IMR-90 (cell line): Measurements from ENCODE around the gene MYO1H. TPM values are rescaled to one million over a fixed set of nuclear protein-coding genes. Genes with fewer than 3 reads are reported as not detected.

Experiments used
- ATAC-seq: fragments of 200-7000 bp; cut with Tn5 transposase; 2 replicates; pipeline ENCODE4 v1.9.1; 2020; ENCODE audit warnings: low read depth, mild to moderate bottlenecking, moderate library complexity
- BruUV-seq: library from RNA; stranded (reverse); fragments of 400-500 nt; replicated peaks from 2 replicates; lab custom pipeline; 2021; lab: Mats Ljungman, UMichigan
- CTCF ChIA-PET: fragments of 300-600 bp; formaldehyde crosslinking; extraction: SDS; loops from one replicate; lab custom pipeline; 2021; ENCODE audit warnings: antibody characterized with exemption; lab: Yijun Ruan, JAX
- POLR2A ChIA-PET: fragments of 300-600 bp; sonication (Branson Sonifier 250); formaldehyde crosslinking; loops from one replicate; lab custom pipeline; 2022; ENCODE audit warnings: antibody characterized with exemption; ENCODE audit not compliant: unreplicated experiment; lab: Charles Lee
- DNase-seq: peaks from one replicate; pipeline ENCODE4 v3.0.0; 2013
- H2AFZ ChIP-seq: replicated peaks from 2 replicates; pipeline ENCODE3; 2013; ENCODE audit warnings: low read length, mild to moderate bottlenecking; ENCODE audit not compliant: poor library complexity
- H2AK5ac ChIP-seq: 2 replicates; pipeline ENCODE4 v1.6.1; 2013; ENCODE audit warnings: low read depth, low read length, inconsistent platforms
- H2AK9ac ChIP-seq: replicated peaks from 2 replicates; pipeline ENCODE3; 2013; ENCODE audit warnings: mild to moderate bottlenecking, low read depth, low read length, moderate library complexity; ENCODE audit not compliant: poor library complexity
- H2BK120ac ChIP-seq: 2 replicates; pipeline ENCODE4 v1.6.1; 2013; ENCODE audit warnings: low read depth, low read length, inconsistent platforms
- H2BK15ac ChIP-seq: 3 replicates; pipeline ENCODE4 v1.6.1; 2013; ENCODE audit warnings: low read depth, low read length, inconsistent platforms
- H2BK20ac ChIP-seq: 2 replicates; pipeline ENCODE4 v1.6.1; 2013; ENCODE audit warnings: low read depth, mild to moderate bottlenecking, inconsistent platforms, low read length, moderate library complexity
- H2BK5ac ChIP-seq: 2 replicates; pipeline ENCODE4 v1.6.1; 2013; ENCODE audit warnings: mild to moderate bottlenecking, low read depth, low read length, inconsistent platforms; ENCODE audit not compliant: poor library complexity, severe bottlenecking
- H3K14ac ChIP-seq: replicated peaks from 2 replicates; pipeline ENCODE4 v1.6.1; 2013; ENCODE audit warnings: low read depth, low read length, inconsistent platforms
- H3K18ac ChIP-seq: 2 replicates; pipeline ENCODE4 v1.6.1; 2013; ENCODE audit warnings: low read depth, low read length, control low read depth
- H3K23ac ChIP-seq: 2 replicates; pipeline ENCODE4 v1.6.1; 2013; ENCODE audit warnings: low read depth, low read length, inconsistent platforms
- H3K27ac ChIP-seq: 2 replicates; pipeline ENCODE4 v1.5.1; 2013; ENCODE audit warnings: mild to moderate bottlenecking, control low read depth, low read length; ENCODE audit not compliant: insufficient read depth
- H3K27me3 ChIP-seq: 2 replicates; pipeline ENCODE4 v1.6.1; 2013; ENCODE audit warnings: low read length; ENCODE audit not compliant: control insufficient read depth, insufficient read depth
- H3K36me3 ChIP-seq: 2 replicates; pipeline ENCODE4 v1.6.1; 2013; ENCODE audit warnings: low read length, mixed read lengths; ENCODE audit not compliant: control insufficient read depth, insufficient read depth
- H3K4ac ChIP-seq: 2 replicates; pipeline ENCODE4 v1.6.1; 2013; ENCODE audit warnings: low read depth, low read length, inconsistent platforms
- H3K4me1 ChIP-seq: 2 replicates; pipeline ENCODE4 v1.6.1; 2013; ENCODE audit warnings: low read length, mixed read lengths; ENCODE audit not compliant: control insufficient read depth, insufficient read depth
- H3K4me2 ChIP-seq: 2 replicates; pipeline ENCODE4 v1.6.1; 2013; ENCODE audit warnings: low read depth, mild to moderate bottlenecking, control low read depth, low read length, moderate library complexity
- H3K4me3 ChIP-seq: 2 replicates; pipeline ENCODE4 v1.5.1; 2013; ENCODE audit warnings: low read depth, mild to moderate bottlenecking, control low read depth, low read length, moderate library complexity; ENCODE audit not compliant: insufficient read depth
- H3K56ac ChIP-seq: 2 replicates; pipeline ENCODE4 v1.6.1; 2013; ENCODE audit warnings: low read length, inconsistent platforms; ENCODE audit not compliant: insufficient read depth; ENCODE audit errors: extremely low read depth
- H3K79me1 ChIP-seq, 2 experiments: 2 replicates each; pipeline ENCODE4 v1.6.1; 2013; ENCODE audit warnings: low read length in 2 of 2, inconsistent platforms in 1 of 2, low read depth in 1 of 2
- H3K9ac ChIP-seq: 2 replicates; pipeline ENCODE4 v1.6.1; 2013; ENCODE audit warnings: low read depth, low read length, control low read depth
- H3K9me1 ChIP-seq: 2 replicates; pipeline ENCODE4 v1.6.1; 2013; ENCODE audit warnings: low read length, inconsistent platforms; ENCODE audit not compliant: insufficient read depth
- H3K9me3 ChIP-seq: 2 replicates; pipeline ENCODE4 v1.6.1; 2013; ENCODE audit warnings: low read length; ENCODE audit not compliant: control insufficient read depth, insufficient read depth
- H4K20me1 ChIP-seq: 2 replicates; pipeline ENCODE4 v1.6.1; 2013; ENCODE audit warnings: low read length, inconsistent platforms; ENCODE audit not compliant: insufficient read depth
- H4K5ac ChIP-seq: 2 replicates; pipeline ENCODE4 v1.6.1; 2013; ENCODE audit warnings: mild to moderate bottlenecking, low read depth, low read length, control low read depth
- H4K8ac ChIP-seq, 2 experiments: 2 replicates each; pipeline ENCODE4 v1.6.1; 2013; ENCODE audit warnings: low read depth in 2 of 2, low read length in 2 of 2, control low read depth in 1 of 2, inconsistent platforms in 1 of 2
- H4K91ac ChIP-seq: 2 replicates; pipeline ENCODE4 v1.6.1; 2013; ENCODE audit warnings: low read depth, low read length, inconsistent platforms; ENCODE audit not compliant: insufficient read depth
- MXI1 ChIP-seq: IDR thresholded peaks from 2 replicates; pipeline ENCODE4 v1.6.1; 2012; ENCODE audit warnings: low read depth, mild to moderate bottlenecking, low read length, moderate library complexity, borderline replicate concordance
- RAD21 ChIP-seq: IDR thresholded peaks from 2 replicates; pipeline ENCODE4 v1.6.1; 2012; ENCODE audit warnings: low read length, improper control_type of control experiment
- WGBS, 2 experiments: methylation state at CpG; one replicate each; pipeline versions ENCODE4 v1.1.5 to v1.1.7; 2013; ENCODE audit warnings: missing lambda C conversion rate in 2 of 2; ENCODE audit not compliant: insufficient read length in 1 of 2; ENCODE audit errors: extremely low coverage in 2 of 2; 5-methylcytosine and 5-hydroxymethylcytosine counted together
- dilution Hi-C: fragments of 300-500 bp; cut with HindIII; formaldehyde crosslinking; loops from one replicate; pipeline ENCODE4 v1.14.3; 2018; ENCODE audit warnings: low sequenced_read_pairs; ENCODE audit not compliant: unreplicated experiment
- in situ Hi-C: fragments of 300-500 bp; cut with MboI; formaldehyde crosslinking; loops from 3 replicates; pipeline ENCODE4 v1.14.3; 2019; ENCODE audit warnings: low sequenced_read_pairs, inconsistent platforms, mixed read lengths
- intact Hi-C: fragments of 100-400 bp; cut with micrococcal nuclease; formaldehyde crosslinking; loops from 2 replicates; pipeline ENCODE4 v1.10.0; 2022
- polyA plus RNA-seq, 3 experiments: library from polyadenylated mRNA; depleted of rRNA; stranded (reverse); fragments of >200 nt; gene quantifications; 2 replicates each; pipeline ENCODE4 v1.2.3, GENCODE V29; 2012; ENCODE audit warnings: low replicate concordance in 1 of 3
- total RNA-seq: library from RNA; depleted of rRNA; stranded (reverse); fragments of >200 nt; gene quantifications from 2 replicates; pipeline ENCODE4 v1.2.3, GENCODE V29; 2012

Gene MYO1H
- total and polyA plus RNA-seq, 2 of the 4 experiments (the other 2 are of a cell fraction): not detected

DNA sequence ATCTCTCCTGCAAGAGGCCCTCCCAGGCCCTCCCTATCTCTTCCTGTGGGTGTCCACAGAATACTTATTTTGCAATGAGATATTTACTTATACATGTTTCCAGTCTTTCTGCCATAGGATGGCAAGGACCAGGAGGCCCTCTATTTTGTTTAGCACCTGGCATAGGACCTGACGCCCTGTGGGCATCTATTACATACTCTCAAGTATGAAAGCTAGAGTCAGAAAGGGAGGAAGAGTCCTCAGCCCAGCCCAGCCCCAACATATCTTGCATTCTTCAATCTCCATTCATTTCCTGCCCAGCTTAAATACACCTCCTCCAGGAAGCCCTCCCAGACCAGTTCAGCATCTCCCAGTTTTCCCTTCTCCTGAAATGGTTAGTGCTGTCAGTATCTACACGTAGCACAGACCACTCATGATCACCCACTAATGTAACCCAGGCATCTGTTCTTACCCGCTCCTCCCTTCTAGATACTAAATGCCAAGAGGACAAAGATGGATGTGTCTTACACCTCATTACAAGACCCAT lies 46.0 kb upstream of the MYO1H start:
- H4K8ac ChIP-seq: no peak overlapping the region
- no peaks in the 10 kb centered on the region for H3K9me3 ChIP-seq
- no peak overlapping the region for H3K27ac ChIP-seq
- no peak overlapping the region for H3K14ac ChIP-seq
- H3K4me3 ChIP-seq: no peak overlapping the region
- no peaks in the 10 kb centered on the region for H3K36me3 ChIP-seq
- no peak overlapping the region for H2BK5ac ChIP-seq
- H3K4me1 ChIP-seq: no peaks in the 10 kb centered on the region
- no peaks in the 10 kb centered on the region for H3K79me1 ChIP-seq
- dilution Hi-C loops: no loop called here
- H4K20me1 ChIP-seq: no peaks in the 10 kb centered on the region
- 56% methylated on average over 1 of the region's 3 CpGs; no CpG with 5 or more reads in 1 of the 2 experiments for WGBS, 2 experiments
- intact Hi-C loops: no loop called here
- H2BK120ac ChIP-seq: no peak overlapping the region
- H2AK9ac ChIP-seq: no peak overlapping the region
- H2AFZ ChIP-seq: no peak overlapping the region
- H3K9me1 ChIP-seq: no peaks in the 10 kb centered on the region
- H4K5ac ChIP-seq: no peak overlapping the region
- no peak overlapping the region for H2BK20ac ChIP-seq
- ChIA-PET CTCF (interaction anchor here (0.6 kb wide), 1 partner anchor 22 kb away, joined by 7 read pairs; no protein-coding TSS in a partner anchor), POLR2A (no interaction called here)
- H3K27me3 ChIP-seq: peaks cover 26% of the 10 kb centered on the region
- H2BK15ac ChIP-seq: no peak overlapping the region
- H3K23ac ChIP-seq: no peak overlapping the region
- ATAC-seq (no peak), DNase-seq (no peak)
- no peak overlapping the region for H3K18ac ChIP-seq
- in situ Hi-C loops: no loop called here
- BruUV-seq: no TSS peak
- H2AK5ac ChIP-seq: no peak overlapping the region
- H3K4me2 ChIP-seq: no peak overlapping the region
- H3K4ac ChIP-seq: no peak overlapping the region
- TF ChIP-seq RAD21: no peak
- no peak for TF ChIP-seq MXI1
- H3K9ac ChIP-seq: no peak overlapping the region
- H4K91ac ChIP-seq: no peak overlapping the region
- no peak overlapping the region for H3K56ac ChIP-seq
